GM18502 (cell line): ENCODE results near the gene AGBL4.

Experiments used
- ATAC-seq: cut with Tn5 transposase; IDR thresholded peaks from one replicate; pipeline ENCODE4 v1.9.1; 2021; ENCODE audit warnings: mild to moderate bottlenecking; ENCODE audit not compliant: unreplicated experiment, poor library complexity

The AGBL4 gene

GRCh38 chr1:48966583-48966982 is 1057.2 kb downstream of the AGBL4 start:
- no peak for ATAC-seq

DNA sequence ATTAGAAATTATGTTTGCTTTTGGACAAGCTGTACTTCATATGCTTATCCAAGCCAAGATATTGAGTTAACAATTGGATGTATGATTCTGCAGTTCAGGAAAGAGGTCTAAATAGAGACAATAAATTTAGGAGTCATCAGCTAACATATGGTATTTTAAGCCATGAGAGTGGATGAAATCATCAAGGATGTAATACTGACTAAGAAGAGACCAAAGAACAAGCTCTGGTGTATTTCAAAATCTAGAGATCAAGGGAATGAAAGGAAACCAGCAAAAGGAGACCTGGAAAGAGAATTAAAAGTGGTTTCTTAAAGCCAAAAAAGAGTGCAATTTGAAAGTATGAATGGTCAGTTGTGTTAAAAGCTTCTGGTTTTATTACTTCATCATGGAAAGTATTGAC is 1063.4 kb downstream of the AGBL4 start:
- no peak for ATAC-seq

- ATAC-seq = no peak
Observed at GRCh38 chr1:48955774-48956173, 1068.0 kb downstream of the AGBL4 start.

DNA sequence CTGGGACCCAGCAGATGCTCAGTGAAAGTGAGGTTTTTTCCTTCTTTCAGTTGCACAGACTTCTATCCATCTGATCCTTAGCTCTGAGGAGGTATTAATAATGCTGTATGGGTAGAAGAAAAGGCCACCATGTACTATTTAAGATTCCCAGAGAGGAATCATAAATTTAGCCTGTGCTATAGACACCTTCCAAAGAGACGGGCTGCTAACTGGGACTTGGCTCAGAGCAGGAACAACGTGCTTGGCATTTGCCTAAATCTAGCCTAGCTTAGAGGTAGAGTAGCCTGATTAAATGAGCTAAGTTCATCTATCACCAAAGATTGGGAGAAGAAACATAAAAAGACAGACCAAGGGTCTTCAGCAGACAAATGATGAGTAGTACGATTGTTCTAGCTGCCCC is 1070.1 kb downstream of the AGBL4 start:
- no peak for ATAC-seq

- no peak for ATAC-seq
Observed at GRCh38 chr1:48948562-48948961, 1075.2 kb downstream of the AGBL4 start.

GRCh38 chr1:48947761-48948537 is 1075.8 kb downstream of the AGBL4 start:
- ATAC-seq = no peak

- ATAC-seq = no peak
Observed at GRCh38 chr1:48946070-48946469, 1077.7 kb downstream of the AGBL4 start.

DNA sequence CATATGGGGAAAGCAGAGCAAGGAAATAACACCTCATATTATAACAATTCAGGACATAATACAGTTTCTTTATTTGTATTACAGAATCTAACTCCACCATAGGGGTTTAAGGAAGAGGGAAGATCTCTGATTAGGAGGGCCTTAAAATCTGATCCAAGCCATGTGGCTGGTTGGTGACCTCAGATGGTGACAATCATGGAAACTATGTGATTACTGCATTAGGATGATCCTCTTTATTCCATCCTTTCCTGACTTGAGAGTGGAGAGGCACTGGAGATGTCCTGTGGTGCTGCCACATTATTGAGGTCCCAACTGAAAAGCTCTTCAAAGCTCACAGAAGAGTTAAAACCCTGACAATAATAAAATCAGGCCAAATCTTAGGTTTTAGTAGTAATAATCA is 1078.9 kb downstream of the AGBL4 start:
- ATAC-seq = no peak

- ATAC-seq = no peak
Observed at GRCh38 chr1:48943826-48944225, 1079.9 kb downstream of the AGBL4 start.

GRCh38 chr1:48943393-48943792 is 1080.4 kb downstream of the AGBL4 start:
- no peak for ATAC-seq

- ATAC-seq = no peak
Observed at GRCh38 chr1:48940962-48941732, 1082.6 kb downstream of the AGBL4 start.

DNA sequence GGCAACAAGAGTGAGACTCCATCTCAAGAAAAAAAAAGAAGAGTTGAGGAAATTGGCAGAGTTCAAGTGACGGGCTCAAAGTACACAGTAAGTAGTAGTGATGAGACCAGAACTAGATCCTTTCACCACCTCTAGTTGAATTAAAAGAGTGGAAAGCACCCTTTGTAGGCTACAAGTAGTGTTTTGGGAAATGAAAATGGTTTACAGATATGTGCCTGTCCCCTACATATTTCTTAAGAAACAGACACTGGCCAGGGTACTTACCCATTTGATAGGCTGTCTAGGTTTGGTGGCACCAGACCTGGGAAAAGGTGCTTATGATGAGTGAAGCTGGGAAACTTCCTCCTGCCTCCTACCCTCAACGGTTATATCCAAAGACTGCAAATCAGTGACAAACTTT is 1083.4 kb downstream of the AGBL4 start:
- ATAC-seq = no peak

DNA sequence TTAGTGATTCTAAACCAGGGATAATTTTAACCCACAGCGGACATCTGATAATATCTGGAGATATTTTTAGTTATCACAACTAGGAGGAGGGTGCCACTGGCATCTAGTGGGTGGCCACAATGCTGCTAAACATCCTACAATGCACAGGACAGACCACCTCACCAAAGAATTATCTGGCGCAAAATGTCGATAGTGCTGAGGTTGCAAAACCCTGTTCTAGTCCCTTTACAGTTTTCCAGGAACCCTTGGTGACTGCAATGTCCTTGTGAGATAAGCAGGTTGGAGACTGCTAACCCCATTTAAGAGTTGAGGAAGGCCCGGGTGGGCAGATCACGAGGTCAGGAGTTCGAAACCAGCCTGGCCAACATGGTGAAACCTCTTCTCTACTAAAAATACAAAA is 1083.9 kb downstream of the AGBL4 start:
- no peak for ATAC-seq

DNA sequence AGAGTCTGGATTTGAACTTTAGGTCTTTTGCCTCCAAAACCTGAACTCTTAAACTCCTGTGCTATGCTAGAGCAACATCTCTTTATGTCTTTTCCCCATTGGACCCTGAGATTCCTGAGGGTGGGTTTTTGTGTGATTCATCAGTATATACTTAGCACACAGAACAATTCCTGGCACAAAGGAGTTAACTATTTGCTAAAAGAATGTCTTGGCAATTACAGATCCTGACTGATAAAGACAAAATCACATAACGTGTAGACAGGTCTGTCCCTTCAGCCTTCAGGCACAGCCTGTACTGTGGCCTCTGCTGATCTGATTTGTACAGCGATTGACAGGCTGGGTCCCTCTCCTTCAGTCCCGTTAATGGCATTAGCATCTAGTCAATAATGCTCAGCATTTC is 1084.7 kb downstream of the AGBL4 start:
- no peak for ATAC-seq

- no peak for ATAC-seq
Observed at GRCh38 chr1:48937732-48938131, 1086.0 kb downstream of the AGBL4 start.

GRCh38 chr1:48936436-48936835 is 1087.3 kb downstream of the AGBL4 start:
- ATAC-seq = no peak

DNA sequence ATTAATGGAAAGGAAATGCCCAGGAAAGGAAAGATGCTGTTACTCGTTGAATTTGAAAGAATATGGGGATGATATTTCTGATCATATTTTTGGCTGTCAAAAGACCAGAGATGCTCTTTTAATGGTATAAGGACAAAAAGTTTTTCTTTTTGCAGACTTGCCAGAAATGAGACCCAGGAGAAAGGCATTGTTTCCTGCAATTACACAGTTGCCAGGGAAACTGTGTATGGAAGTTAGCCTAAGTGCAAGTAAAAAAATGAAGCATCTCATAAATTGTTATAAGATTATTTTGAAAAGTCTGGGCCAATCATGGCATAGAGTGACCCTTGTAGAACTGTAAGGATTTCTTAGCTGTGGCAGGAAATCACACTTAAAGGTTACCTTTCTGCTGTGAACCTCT is 1091.4 kb downstream of the AGBL4 start:
- ATAC-seq = no peak

- ATAC-seq = no peak
Observed at GRCh38 chr1:48931506-48932192, 1092.1 kb downstream of the AGBL4 start.

GRCh38 chr1:48930011-48930410 is 1093.7 kb downstream of the AGBL4 start:
- ATAC-seq = no peak

GRCh38 chr1:48924099-48924498 is 1099.7 kb downstream of the AGBL4 start:
- ATAC-seq = no peak

GRCh38 chr1:48923116-48923515 is 1100.6 kb downstream of the AGBL4 start:
- no peak for ATAC-seq
